Inflammatory macrophage treated with lipopolysaccharide for 4 hours (primary cell): ENCODE data around the gene PLEKHG2.

Source experiments
- DNase-seq: peaks from one replicate; pipeline ENCODE4 v3.0.0-alpha.2; 2020

Gene PLEKHG2

GRCh38 chr19:39384839-39385568, 27.5 kb upstream of the PLEKHG2 start:
- DNase-seq: no peak

GRCh38 chr19:39385629-39386411, 26.6 kb upstream of the PLEKHG2 start:
- no peak for DNase-seq

GRCh38 chr19:39386557-39386956, 25.9 kb upstream of the PLEKHG2 start:
- DNase-seq: no peak

GRCh38 chr19:39388657-39389056, 23.8 kb upstream of the PLEKHG2 start:
- DNase-seq: no peak

GRCh38 chr19:39389631-39390414, 22.6 kb upstream of the PLEKHG2 start:
- no peak for DNase-seq

GRCh38 chr19:39390451-39390750, 22.1 kb upstream of the PLEKHG2 start:
- DNase-seq: no peak

GRCh38 chr19:39390751-39391437, 21.6 kb upstream of the PLEKHG2 start, which contains the start of the genes MED29 and PAF1:
Gene MED29, plus strand, starts transcription at chr19:39391378. Its CDS starts 45 bp downstream, at chr19:39391423.
Gene PAF1, minus strand, starts transcription at chr19:39391106. Its CDS starts 242 bp downstream, at chr19:39390864.
- DNase-seq: peak; percentile 99

GRCh38 chr19:39397360-39398296, 14.8 kb upstream of the PLEKHG2 start:
- peak; percentile 90 for DNase-seq

- DNase-seq: peak; percentile 89
Observed at GRCh38 chr19:39398297-39398864, 14.1 kb upstream of the PLEKHG2 start.

- no peak for DNase-seq
Observed at GRCh38 chr19:39399668-39400050, 12.8 kb upstream of the PLEKHG2 start.

- no peak for DNase-seq
Observed at GRCh38 chr19:39400061-39400460, 12.4 kb upstream of the PLEKHG2 start.

GRCh38 chr19:39401070-39401548, 11.4 kb upstream of the PLEKHG2 start:
- DNase-seq: no peak

GRCh38 chr19:39401549-39402345, 10.7 kb upstream of the PLEKHG2 start:
- DNase-seq: peak; percentile 76

- peak; percentile 90 for DNase-seq
Observed at GRCh38 chr19:39402346-39403300, 9.8 kb upstream of the PLEKHG2 start.

GRCh38 chr19:39403331-39404312, 8.8 kb upstream of the PLEKHG2 start:
- DNase-seq: peak; percentile 89

GRCh38 chr19:39405261-39405957, 7.1 kb upstream of the PLEKHG2 start:
- DNase-seq: no peak
